Kidney tubule cell (primary cell): ENCODE data around the gene GPR39.
"Not testable (repeated sequence)": the region's sequence is repeated elsewhere in the genome, so short reads cannot be mapped to it uniquely, and the experiment has no call there.

Experiments
- DNase-seq: peaks from one replicate; pipeline ENCODE4 v3.0.0-alpha.2; 2018; ENCODE audit warnings: low spot score

Gene GPR39

GRCh38 chr2:132497591-132497990, 81.0 kb downstream of the GPR39 start:
- peak; percentile 30 for DNase-seq

- peak; percentile 26 for DNase-seq
These were observed 87.1 kb downstream of the GPR39 start for GRCh38 chr2:132503701-132504100.

- DNase-seq = no peak
These were observed 98.4 kb downstream of the GPR39 start for GRCh38 chr2:132515010-132515409.

- DNase-seq = no peak
These were observed 100.8 kb downstream of the GPR39 start for GRCh38 chr2:132517386-132517785.

GRCh38 chr2:132518302-132518701, 101.7 kb downstream of the GPR39 start:
- no peak for DNase-seq

- DNase-seq = no peak
These were observed 103.0 kb downstream of the GPR39 start for GRCh38 chr2:132519566-132519965.

- peak; percentile 35 for DNase-seq
These were observed 104.7 kb downstream of the GPR39 start for GRCh38 chr2:132521341-132521740.

- DNase-seq = peak; percentile 52
These were observed 106.3 kb downstream of the GPR39 start for GRCh38 chr2:132522901-132523300.

- DNase-seq = not testable (repeated sequence)
These were observed 120.5 kb downstream of the GPR39 start for GRCh38 chr2:132537061-132537460.

GRCh38 chr2:132538331-132538855, 121.8 kb downstream of the GPR39 start:
- DNase-seq = no peak

- no peak for DNase-seq
These were observed 123.6 kb downstream of the GPR39 start for GRCh38 chr2:132540166-132540565.

GRCh38 chr2:132542953-132543569, 126.5 kb downstream of the GPR39 start:
- DNase-seq = no peak

- no peak for DNase-seq
These were observed 127.5 kb downstream of the GPR39 start for GRCh38 chr2:132544006-132544630.

- DNase-seq = peak; percentile 76
These were observed 130.6 kb downstream of the GPR39 start for GRCh38 chr2:132547090-132547687.

GRCh38 chr2:132549935-132550670, 133.5 kb downstream of the GPR39 start:
- DNase-seq = no peak

- DNase-seq = peak; percentile 36
These were observed 134.3 kb downstream of the GPR39 start for GRCh38 chr2:132550946-132551345.

- DNase-seq = no peak
These were observed 141.1 kb downstream of the GPR39 start for GRCh38 chr2:132557694-132558093.

- DNase-seq = no peak
These were observed 142.7 kb downstream of the GPR39 start for GRCh38 chr2:132559326-132559725.

- no peak for DNase-seq
These were observed 143.3 kb downstream of the GPR39 start for GRCh38 chr2:132559921-132560320.

- peak; percentile 35 for DNase-seq
These were observed 144.0 kb downstream of the GPR39 start for GRCh38 chr2:132560562-132560961.

GRCh38 chr2:132562245-132562644, 145.6 kb downstream of the GPR39 start:
- peak; percentile 64 for DNase-seq

GRCh38 chr2:132564065-132564464, 147.5 kb downstream of the GPR39 start:
- DNase-seq = peak; percentile 94

GRCh38 chr2:132566379-132566778, 149.8 kb downstream of the GPR39 start:
- no peak for DNase-seq
